ENCODE measurements around the gene FTCD. TPM values are rescaled to one million over a fixed set of nuclear protein-coding genes. Genes with fewer than 3 reads are reported as not detected.

FTCD gene
- total and polyA plus RNA-seq, 2 experiments from 2014 or later, result not detected

- Histone ChIP-seq H3K36me3 (ENCODE audit: low read depth) (no peaks in the 10 kb centered on the region), H3K27me3 (replicated peaks; ENCODE audit: insufficient read depth) (no peaks in the 10 kb centered on the region), H3K4me2 (ENCODE audit: unreplicated experiment) (no peak overlapping the region), H3K4me3 (no peak overlapping the region), H3K9me3 (ENCODE audit: low read depth) (no peaks in the 10 kb centered on the region), H3K27ac (no peak overlapping the region), H3K9ac (no peak overlapping the region), H4K20me1 (ENCODE audit: insufficient read depth) (no peaks in the 10 kb centered on the region), H3K9me2 (ENCODE audit: insufficient read depth) (no peaks in the 10 kb centered on the region), H3K4me1 (ENCODE audit: insufficient read depth) (peaks cover 22% of the 10 kb centered on the region), H3F3A (ENCODE audit: insufficient read depth) (peaks cover 47% of the 10 kb centered on the region), H3K79me2 (ENCODE audit: insufficient read depth) (peaks cover 27% of the 10 kb centered on the region), H2AFZ (no peak overlapping the region)
- no peak for TF ChIP-seq EZH2phosphoT487 (IDR thresholded peaks at IDR 0.05; ENCODE audit: insufficient read depth, low read depth)
- in situ Hi-C loops (cut with MboI), result no loop called here
- 98% methylated on average over 12 of the region's 12 CpGs for WGBS, 2 experiments (ENCODE audit: low coverage in 1 of 2, low lambda C conversion rate in 2 of 2, missing lambda C conversion rate in 2 of 2)
- DNase-seq, result no peak
These were observed 59.4 kb downstream of the FTCD start for GRCh38 chr21:46095814-46096595.

DNA sequence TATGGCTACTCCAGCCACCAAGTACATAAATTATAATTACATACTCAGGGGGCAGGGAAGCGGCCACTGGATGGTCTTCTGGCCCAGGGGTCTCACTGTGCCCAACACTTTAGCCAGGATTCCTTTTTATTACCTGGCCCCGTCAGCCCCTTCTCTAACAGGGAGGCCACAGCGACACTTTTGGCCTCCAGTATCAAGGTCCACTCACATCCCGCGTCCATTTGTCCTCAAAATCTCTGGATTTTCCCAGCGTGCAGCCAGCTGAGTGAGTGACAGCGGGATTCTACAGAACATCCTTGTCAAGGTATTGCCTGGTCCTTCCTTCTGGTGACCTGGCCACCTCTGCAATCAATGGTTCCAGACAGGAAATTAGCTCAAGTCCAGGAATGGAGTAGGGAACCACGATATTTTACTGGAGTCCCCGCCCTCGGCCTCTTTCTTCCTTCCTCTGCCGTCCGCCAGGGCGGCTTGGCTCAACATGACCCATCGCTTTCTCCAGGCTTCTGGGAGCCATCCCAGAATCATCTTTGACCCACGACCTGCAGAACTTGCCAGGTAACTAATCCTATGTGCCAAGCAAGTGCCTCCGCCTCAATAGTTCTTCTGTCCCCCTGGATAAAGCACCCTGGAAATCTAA is 60.2 kb downstream of the FTCD start:
- Histone ChIP-seq H3K27me3 (replicated peaks; ENCODE audit: insufficient read depth) (no peaks in the 10 kb centered on the region), H3K79me2 (ENCODE audit: insufficient read depth) (peaks cover 19% of the 10 kb centered on the region), H3K36me3 (ENCODE audit: low read depth) (no peaks in the 10 kb centered on the region), H3K27ac (no peak overlapping the region), H4K20me1 (ENCODE audit: insufficient read depth) (no peaks in the 10 kb centered on the region), H3K9me2 (ENCODE audit: insufficient read depth) (no peaks in the 10 kb centered on the region), H3F3A (ENCODE audit: insufficient read depth) (peaks cover 39% of the 10 kb centered on the region), H3K9me3 (ENCODE audit: low read depth) (no peaks in the 10 kb centered on the region), H3K4me2 (ENCODE audit: unreplicated experiment) (no peak overlapping the region), H2AFZ (no peak overlapping the region), H3K9ac (no peak overlapping the region), H3K4me1 (ENCODE audit: insufficient read depth) (peaks cover 18% of the 10 kb centered on the region), H3K4me3 (no peak overlapping the region)
- in situ Hi-C loops (cut with MboI), result no loop called here
- DNase-seq, result no peak
- 80 to 84% methylated on average over 15 to 16 of the region's 16 CpGs for WGBS, 2 experiments (ENCODE audit: low coverage in 1 of 2, low lambda C conversion rate in 2 of 2, missing lambda C conversion rate in 2 of 2)
- TF ChIP-seq EZH2phosphoT487 (IDR thresholded peaks at IDR 0.05; ENCODE audit: insufficient read depth, low read depth), result no peak
- TF ChIP-seq EZH2 (IDR thresholded peaks at IDR 0.05; ENCODE audit: insufficient read depth, poor library complexity, severe bottlenecking), result no peak

DNA sequence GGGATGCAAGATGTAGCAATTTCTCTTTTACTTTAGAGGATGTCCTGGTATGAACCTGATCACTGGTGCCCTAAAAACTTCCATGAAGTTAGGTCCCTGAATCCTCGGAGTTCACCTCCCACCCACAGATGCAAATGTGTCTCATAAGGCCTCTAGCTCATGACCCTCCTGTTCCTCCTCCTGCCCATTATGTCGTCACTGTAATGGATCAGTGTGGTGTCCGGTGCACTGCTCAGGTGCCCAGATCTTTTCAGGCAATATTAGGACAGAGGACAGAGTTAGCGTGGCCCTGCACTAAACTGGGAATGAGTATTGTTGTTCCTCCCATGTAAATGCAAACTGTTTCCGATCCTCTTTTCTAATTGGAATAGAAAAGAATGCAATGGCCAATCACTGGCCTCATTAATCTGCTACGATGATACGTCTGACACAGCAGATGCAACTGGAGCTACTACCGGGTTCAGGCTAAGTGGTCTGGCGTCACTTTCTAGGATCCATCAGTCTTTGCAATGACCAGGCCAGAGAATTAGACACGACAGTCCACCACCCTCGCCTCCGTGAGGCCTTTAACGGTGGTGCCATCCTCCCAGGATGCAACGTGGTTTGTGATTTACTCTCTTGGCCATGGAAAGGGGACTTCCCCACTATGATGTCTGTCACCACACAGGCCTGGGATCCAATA is 60.8 kb downstream of the FTCD start:
- no peak overlapping the region for H3K4me2 ChIP-seq (ENCODE audit: unreplicated experiment)
- no peaks in the 10 kb centered on the region for H3K9me2 ChIP-seq (ENCODE audit: insufficient read depth)
- no peak overlapping the region for H2AFZ ChIP-seq
- no peak for DNase-seq
- no peak overlapping the region for H3K27ac ChIP-seq
- peaks cover 34% of the 10 kb centered on the region for H3F3A ChIP-seq (ENCODE audit: insufficient read depth)
- H3K9ac ChIP-seq, result no peak overlapping the region
- H3K27me3 ChIP-seq (replicated peaks; ENCODE audit: insufficient read depth), result no peaks in the 10 kb centered on the region
- H4K20me1 ChIP-seq (ENCODE audit: insufficient read depth), result no peaks in the 10 kb centered on the region
- 88 to 91% methylated on average over 14 of the region's 14 CpGs for WGBS, 2 experiments (ENCODE audit: low coverage in 1 of 2, low lambda C conversion rate in 2 of 2, missing lambda C conversion rate in 2 of 2)
- no peaks in the 10 kb centered on the region for H3K9me3 ChIP-seq (ENCODE audit: low read depth)
- TF ChIP-seq EZH2phosphoT487 (IDR thresholded peaks at IDR 0.05; ENCODE audit: insufficient read depth, low read depth) (no peak), EZH2 (IDR thresholded peaks at IDR 0.05; ENCODE audit: insufficient read depth, poor library complexity, severe bottlenecking) (no peak)
- no peak overlapping the region for H3K4me3 ChIP-seq
- peaks cover 18% of the 10 kb centered on the region for H3K4me1 ChIP-seq (ENCODE audit: insufficient read depth)
- H3K36me3 ChIP-seq (ENCODE audit: low read depth), result no peaks in the 10 kb centered on the region
- H3K79me2 ChIP-seq (ENCODE audit: insufficient read depth), result peaks cover 12% of the 10 kb centered on the region
- in situ Hi-C loops (cut with MboI), result no loop called here

DNA sequence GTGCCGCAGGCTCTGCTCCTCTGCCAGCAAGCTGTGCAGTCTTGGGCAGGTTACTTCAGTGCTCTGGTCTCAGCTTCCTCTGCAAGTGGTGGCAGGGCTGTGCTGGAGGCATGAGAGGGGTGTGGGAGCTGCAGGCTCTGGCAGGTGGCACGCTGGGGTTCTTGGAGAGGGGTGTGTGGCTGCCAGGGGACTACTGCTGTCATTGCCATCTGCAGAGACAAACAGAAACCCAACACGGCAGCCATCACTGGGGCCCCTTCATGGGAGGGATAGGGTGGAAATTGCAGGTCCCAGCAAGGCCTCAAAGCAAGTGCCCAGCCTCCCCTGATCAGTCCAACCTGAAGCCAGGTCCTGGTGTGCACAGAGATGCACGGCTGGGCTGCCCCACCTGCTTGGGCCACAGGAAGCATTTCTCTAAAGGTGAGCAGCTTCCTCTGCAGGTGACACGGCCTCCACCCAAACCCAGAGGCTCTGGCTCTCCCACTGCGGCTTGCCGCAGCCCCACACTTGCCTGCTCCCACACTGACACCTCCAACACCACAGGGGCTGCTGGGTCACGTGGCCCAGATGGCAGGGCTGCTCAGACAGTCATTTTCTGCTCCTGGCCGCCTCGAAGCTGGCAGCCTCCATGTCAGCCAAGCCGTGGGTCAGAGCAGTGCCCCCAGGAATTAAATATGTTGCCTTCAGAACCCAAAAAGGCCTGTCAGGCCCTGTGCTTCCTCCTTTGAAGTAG is 61.5 kb downstream of the FTCD start:
- no peak for DNase-seq
- Histone ChIP-seq H3F3A (ENCODE audit: insufficient read depth) (peaks cover 34% of the 10 kb centered on the region), H3K9me3 (ENCODE audit: low read depth) (no peaks in the 10 kb centered on the region), H3K4me2 (ENCODE audit: unreplicated experiment) (no peak overlapping the region), H3K79me2 (ENCODE audit: insufficient read depth) (peaks cover 6% of the 10 kb centered on the region), H3K4me3 (no peak overlapping the region), H3K9me2 (ENCODE audit: insufficient read depth) (no peaks in the 10 kb centered on the region), H4K20me1 (ENCODE audit: insufficient read depth) (no peaks in the 10 kb centered on the region), H3K27ac (peak overlapping the region; percentile 99), H3K9ac (peak overlapping the region; percentile 94), H3K4me1 (ENCODE audit: insufficient read depth) (peaks cover 18% of the 10 kb centered on the region), H3K27me3 (replicated peaks; ENCODE audit: insufficient read depth) (no peaks in the 10 kb centered on the region), H2AFZ (no peak overlapping the region), H3K36me3 (ENCODE audit: low read depth) (no peaks in the 10 kb centered on the region)
- TF ChIP-seq EZH2 (IDR thresholded peaks at IDR 0.05; ENCODE audit: insufficient read depth, poor library complexity, severe bottlenecking) (no peak), EZH2phosphoT487 (IDR thresholded peaks at IDR 0.05; ENCODE audit: insufficient read depth, low read depth) (no peak)
- WGBS, 2 experiments (ENCODE audit: low coverage in 1 of 2, low lambda C conversion rate in 2 of 2, missing lambda C conversion rate in 2 of 2), result 75 to 77% methylated on average over 11 of the region's 11 CpGs
- in situ Hi-C loops (cut with MboI), result no loop called here
